HEK293T (cell line): Measurements from ENCODE around the gene LCN9.

Experiments
- CTCF ChIA-PET: fragments of 350-600 bp; formaldehyde crosslinking; extraction: SDS; loops from one replicate; lab custom pipeline; 2021; ENCODE audit warnings: antibody characterized with exemption, inconsistent platforms; lab: Yijun Ruan, JAX
- POLR2A ChIA-PET: fragments of 350-600 bp; formaldehyde crosslinking; extraction: SDS; loops from one replicate; lab custom pipeline; 2020; ENCODE audit warnings: antibody characterized with exemption, inconsistent platforms; lab: Yijun Ruan, JAX
- DNase-seq: peaks from one replicate; pipeline ENCODE4 v3.0.0; 2012; ENCODE audit warnings: mixed read lengths; ENCODE audit errors: extremely low spot score
- ARNT ChIP-seq: fragments of 450-650 bp; IDR thresholded peaks from 2 replicates; pipeline ENCODE4 v1.6.1; 2017; ENCODE audit warnings: mild to moderate bottlenecking
- BHLHE40 ChIP-seq: fragments of 450-650 bp; IDR thresholded peaks from 2 replicates; pipeline ENCODE4 v1.6.1; 2016; ENCODE audit warnings: mild to moderate bottlenecking, moderate library complexity, borderline replicate concordance
- CTBP1 ChIP-seq: fragments of 450-650 bp; IDR thresholded peaks from 2 replicates; pipeline ENCODE4 v1.6.1; 2016; ENCODE audit warnings: borderline replicate concordance
- ELF4 ChIP-seq: fragments of 450-650 bp; IDR thresholded peaks from 2 replicates; pipeline ENCODE4 v1.6.1; 2017; ENCODE audit warnings: antibody characterized with exemption
- FOXA1 ChIP-seq: fragments of 450-650 bp; IDR thresholded peaks from 2 replicates; pipeline ENCODE4 v1.6.1; 2016; ENCODE audit warnings: mild to moderate bottlenecking
- FOXK2 ChIP-seq: fragments of 450-650 bp; IDR thresholded peaks from 2 replicates; pipeline ENCODE4 v1.6.1; 2016; ENCODE audit warnings: mild to moderate bottlenecking
- FOXM1 ChIP-seq: fragments of 450-650 bp; IDR thresholded peaks from 2 replicates; pipeline ENCODE4 v1.6.1; 2017; ENCODE audit warnings: mild to moderate bottlenecking, borderline replicate concordance
- HDGF ChIP-seq: fragments of 450-650 bp; IDR thresholded peaks from 2 replicates; pipeline ENCODE4 v1.6.1; 2017; ENCODE audit warnings: antibody characterized with exemption, borderline replicate concordance
- L3MBTL2 ChIP-seq: fragments of 450-650 bp; conservative IDR thresholded peaks from 2 replicates; pipeline ENCODE4 v1.6.1; 2016; ENCODE audit warnings: mild to moderate bottlenecking
- LEF1 ChIP-seq: fragments of 450-650 bp; IDR thresholded peaks from 2 replicates; pipeline ENCODE4 v1.6.1; 2017; ENCODE audit warnings: mild to moderate bottlenecking, borderline replicate concordance
- NFRKB ChIP-seq: fragments of 450-650 bp; IDR thresholded peaks from 2 replicates; pipeline ENCODE4 v1.6.1; 2016; ENCODE audit warnings: mild to moderate bottlenecking, moderate library complexity
- PKNOX1 ChIP-seq: fragments of 450-650 bp; IDR thresholded peaks from 2 replicates; pipeline ENCODE4 v1.6.1; 2016
- SP1 ChIP-seq: fragments of 450-650 bp; IDR thresholded peaks from 2 replicates; pipeline ENCODE4 v1.6.1; 2017
- SUZ12 ChIP-seq: fragments of 450-650 bp; IDR thresholded peaks from 2 replicates; pipeline ENCODE4 v1.6.1; 2016; ENCODE audit warnings: mild to moderate bottlenecking
- TARDBP ChIP-seq: fragments of 450-650 bp; IDR thresholded peaks from 2 replicates; pipeline ENCODE4 v1.6.1; 2016
- ZNF384 ChIP-seq: fragments of 450-650 bp; IDR thresholded peaks from 2 replicates; pipeline ENCODE4 v1.6.1; 2016

Gene LCN9

GRCh38 chr9:135650408-135650807 lies 12.7 kb upstream of the LCN9 start:
- ChIA-PET CTCF (interaction anchor here (0.6 kb wide), 1 partner anchor 325 kb away, joined by 4 read pairs; no protein-coding TSS in a partner anchor), POLR2A (no interaction called here)
- DNase-seq, result no peak
- TF ChIP-seq ARNT, result no peak
- TF ChIP-seq SP1, result no peak
- no peak for TF ChIP-seq FOXK2
- no peak for TF ChIP-seq ZNF384
- no peak for TF ChIP-seq NFRKB
- no peak for TF ChIP-seq PKNOX1
- TF ChIP-seq LEF1, result no peak

GRCh38 chr9:135655317-135655716 lies 7.8 kb upstream of the LCN9 start:
- no peak for TF ChIP-seq FOXM1
- no peak for TF ChIP-seq BHLHE40
- no peak for TF ChIP-seq SP1
- TF ChIP-seq HDGF, result no peak
- TF ChIP-seq TARDBP, result no peak
- no peak for TF ChIP-seq LEF1
- TF ChIP-seq NFRKB, result no peak
- no peak for TF ChIP-seq L3MBTL2
- no peak for TF ChIP-seq PKNOX1
- TF ChIP-seq ARNT, result no peak
- no peak for TF ChIP-seq FOXA1
- CTCF ChIA-PET, result no interaction called here
- POLR2A ChIA-PET, result no interaction called here
- DNase-seq, result no peak

GRCh38 chr9:135657416-135657815 lies 5.7 kb upstream of the LCN9 start:
- no peak for DNase-seq
- ChIA-PET POLR2A (no interaction called here), CTCF (no interaction called here)
- TF ChIP-seq SP1 (no peak), LEF1 (no peak), SUZ12 (no peak), FOXA1 (no peak), FOXK2 (no peak), ELF4 (no peak), CTBP1 (no peak), PKNOX1 (no peak), BHLHE40 (no peak), L3MBTL2 (no peak), FOXM1 (no peak)

GRCh38 chr9:135659252-135659651 lies 3.9 kb upstream of the LCN9 start:
- ChIA-PET CTCF (no interaction called here), POLR2A (no interaction called here)
- TF ChIP-seq ELF4, result no peak
- TF ChIP-seq SP1, result no peak
- TF ChIP-seq LEF1, result no peak
- TF ChIP-seq FOXM1, result no peak
- no peak for TF ChIP-seq FOXA1
- TF ChIP-seq ZNF384, result no peak
- no peak for TF ChIP-seq HDGF
- no peak for TF ChIP-seq BHLHE40
- no peak for TF ChIP-seq L3MBTL2
- no peak for DNase-seq

- ChIA-PET POLR2A (no interaction called here), CTCF (no interaction called here)
- TF ChIP-seq FOXM1 (no peak), ZNF384 (no peak), HDGF (no peak), L3MBTL2 (no peak), FOXK2 (no peak), LEF1 (no peak), FOXA1 (no peak), SP1 (no peak)
- DNase-seq, result no peak
Observed at GRCh38 chr9:135660407-135660806, 2.7 kb upstream of the LCN9 start.

GRCh38 chr9:135661816-135662560 lies 1.1 kb upstream of the LCN9 start:
- ChIA-PET POLR2A (no interaction called here), CTCF (no interaction called here)
- TF ChIP-seq ZNF384 (no peak), TARDBP (no peak), PKNOX1 (no peak), L3MBTL2 (no peak), SP1 (no peak), ELF4 (no peak), SUZ12 (no peak), FOXK2 (no peak), ARNT (no peak), HDGF (no peak), LEF1 (no peak)
- DNase-seq, result no peak
